Endothelial cell of umbilical vein (primary cell): ENCODE results near the gene GALNT10. TPM values are rescaled to one million over a fixed set of nuclear protein-coding genes. Genes with fewer than 3 reads are reported as not detected.

Experiments used
- BruUV-seq: library from RNA; stranded (reverse); fragments of 400-500 nt; replicated peaks from 2 replicates; lab custom pipeline; 2021; lab: Mats Ljungman, UMichigan
- CTCF ChIA-PET: fragments of 300-600, 350-600 bp; sonication (Branson Sonifier 250); formaldehyde crosslinking; loops from one replicate; lab custom pipeline; 2021; ENCODE audit warnings: antibody characterized with exemption, inconsistent platforms; lab: Charles Lee
- POLR2A ChIA-PET: fragments of 300-600, 350-600 bp; sonication (Branson Sonifier 250); formaldehyde crosslinking; loops from one replicate; lab custom pipeline; 2021; ENCODE audit warnings: antibody characterized with exemption, inconsistent platforms; lab: Charles Lee
- DNase-seq: peaks from one replicate; pipeline ENCODE4 v3.0.0-alpha.2; 2011; ENCODE audit warnings: low read depth, low spot score
- FAIRE-seq: peaks from 2 replicates; lab custom pipeline; 2011; peaks lifted over from hg19 to GRCh38; lab: Jason Lieb, UNC
- H2AFZ ChIP-seq: 2 replicates; pipeline ENCODE4 v1.6.0; 2012; ENCODE audit warnings: low read depth, low read length, control low read depth, inconsistent platforms
- H3K27ac ChIP-seq: 2 replicates; pipeline ENCODE4 v1.5.1; 2011; ENCODE audit warnings: low read depth, mild to moderate bottlenecking, control low read depth, low read length, moderate library complexity; ENCODE audit not compliant: insufficient read depth
- H3K27me3 ChIP-seq, 2 experiments: 2 replicates each; pipeline versions ENCODE4 v1.6.0 to v1.6.1; 2011; ENCODE audit warnings: low read length in 2 of 2, mixed read lengths in 1 of 2; ENCODE audit not compliant: control insufficient read depth in 2 of 2, insufficient read depth in 2 of 2
- H3K36me3 ChIP-seq, 2 experiments: 2 replicates in 1 of 2; 3 replicates in 1 of 2; pipeline ENCODE4 v1.5.1; 2011; ENCODE audit warnings: low read length in 2 of 2, mild to moderate bottlenecking in 1 of 2, moderate library complexity in 1 of 2; ENCODE audit not compliant: control insufficient read depth in 2 of 2, insufficient read depth in 2 of 2; ENCODE audit errors: extremely low read depth in 1 of 2
- H3K4me1 ChIP-seq: 3 replicates; pipeline ENCODE4 v1.5.1; 2011; ENCODE audit warnings: mild to moderate bottlenecking, low read length; ENCODE audit not compliant: control insufficient read depth, insufficient read depth; ENCODE audit errors: extremely low read depth
- H3K4me2 ChIP-seq: 2 replicates; pipeline ENCODE4 v1.6.1; 2011; ENCODE audit warnings: low read length, control low read depth, mixed read lengths; ENCODE audit not compliant: insufficient read depth
- H3K4me3 ChIP-seq, 3 experiments: fragments of 200-600 bp in 1 of 3; sonication (generic), shearing (Covaris generic) in 1 of 3; replicated peaks in 1 of 3; 2 replicates each; pipeline ENCODE4 v1.5.1; 2011 to 2016; ENCODE audit warnings: control low read depth in 3 of 3, low read length in 3 of 3, mild to moderate bottlenecking in 2 of 3, inconsistent platforms in 1 of 3, low read depth in 1 of 3, moderate library complexity in 1 of 3; ENCODE audit not compliant: insufficient read depth in 1 of 3
- H3K79me2 ChIP-seq: 2 replicates; pipeline ENCODE4 v1.6.0; 2012; ENCODE audit warnings: low read length, inconsistent platforms; ENCODE audit not compliant: control insufficient read depth, insufficient read depth
- H3K9ac ChIP-seq: replicated peaks from 2 replicates; pipeline ENCODE3; 2011; ENCODE audit warnings: low read length, control low read depth; ENCODE audit not compliant: insufficient read depth; ENCODE audit errors: extremely low read depth
- H3K9me1 ChIP-seq: replicated peaks from 3 replicates; pipeline ENCODE4 v1.6.0; 2011; ENCODE audit warnings: mild to moderate bottlenecking, low read length; ENCODE audit not compliant: control insufficient read depth, insufficient read depth; ENCODE audit errors: extremely low read depth
- H3K9me3 ChIP-seq: replicated peaks from 2 replicates; pipeline ENCODE4 v1.5.1; 2012; ENCODE audit warnings: low read length, inconsistent platforms; ENCODE audit not compliant: control insufficient read depth, insufficient read depth
- H4K20me1 ChIP-seq: replicated peaks from 2 replicates; pipeline ENCODE3; 2011; ENCODE audit warnings: mild to moderate bottlenecking, low read length; ENCODE audit not compliant: control insufficient read depth, insufficient read depth; ENCODE audit errors: extremely low read depth
- EZH2 ChIP-seq: IDR thresholded peaks from 2 replicates; pipeline ENCODE4 v1.6.1; 2012; ENCODE audit warnings: borderline replicate concordance, low read depth, mild to moderate bottlenecking, moderate library complexity, low read length, inconsistent platforms; ENCODE audit not compliant: severe bottlenecking
- FOS ChIP-seq: IDR thresholded peaks from 2 replicates; pipeline ENCODE4 v1.6.1; 2011; ENCODE audit warnings: mild to moderate bottlenecking, low read length, moderate library complexity, borderline replicate concordance; ENCODE audit not compliant: insufficient read depth
- GATA2 ChIP-seq: IDR thresholded peaks from 2 replicates; pipeline ENCODE4 v1.7.0; 2011; ENCODE audit warnings: low read depth, mild to moderate bottlenecking, moderate library complexity, mixed read lengths, low read length; ENCODE audit not compliant: insufficient read length, insufficient read depth
- MYC ChIP-seq: IDR thresholded peaks from one replicate; pipeline ENCODE4 v1.6.1; 2011; ENCODE audit warnings: mild to moderate bottlenecking, low read depth, low read length
- POLR2A ChIP-seq: IDR thresholded peaks from 2 replicates; pipeline ENCODE4 v1.6.1; 2012; ENCODE audit warnings: low read depth, mild to moderate bottlenecking, control low read depth, low read length
- POLR2AphosphoS5 ChIP-seq: IDR thresholded peaks from 2 replicates; pipeline ENCODE4 v1.6.1; 2012; ENCODE audit warnings: low read depth, mild to moderate bottlenecking, control low read depth, low read length, moderate library complexity; ENCODE audit not compliant: insufficient read depth
- dilution Hi-C: fragments of 300-500 bp; cut with MboI; formaldehyde crosslinking; loops from one replicate; pipeline ENCODE4 v1.15.0; 2019; ENCODE audit warnings: low sequenced_read_pairs; ENCODE audit not compliant: extremely low pct_ligation_motif_present
- intact Hi-C: fragments of 100-400 bp; cut with micrococcal nuclease; formaldehyde crosslinking; loops from one replicate; pipeline ENCODE4 v1.10.0; 2022
- polyA plus RNA-seq, 4 experiments: library from polyadenylated mRNA; depleted of rRNA in 3 of 4; stranded (reverse) in 3 of 4; unstranded in 1 of 4; fragments of >200 nt; gene quantifications; 2 replicates each; pipeline versions ENCODE4 v1.2.1 to v1.2.3, GENCODE V29; 2011 to 2012; ENCODE audit warnings: missing spikeins in 1 of 4
- total RNA-seq: library from RNA; stranded (reverse); gene quantifications from 2 replicates; pipeline ENCODE4 v1.2.3, GENCODE V29; 2021
- TF ChIP-seq, protein P1 (sequence below), 2 donors: IDR thresholded peaks; 1 replicate in 1 of 2; 2 replicates in 1 of 2; pipeline ENCODE4 v1.5.1; 2011; ENCODE audit warnings: low read length in 2 of 2, mild to moderate bottlenecking in 2 of 2, moderate library complexity in 2 of 2, control low read depth in 1 of 2, inconsistent platforms in 1 of 2, low read depth in 1 of 2; ENCODE audit not compliant: insufficient read depth in 1 of 2; ENCODE audit errors: extremely low read depth in 1 of 2
- TF ChIP-seq, protein P2 (sequence below): IDR thresholded peaks from 2 replicates; pipeline ENCODE4 v1.6.1; 2011; ENCODE audit not compliant: insufficient read depth, insufficient read length

GALNT10 gene
- total and polyA plus RNA-seq, 2 donors (not counting 3 experiments of a cell fraction or from before 2014, with no cell fraction given) = 70.2 to 77.6 TPM

DNA sequence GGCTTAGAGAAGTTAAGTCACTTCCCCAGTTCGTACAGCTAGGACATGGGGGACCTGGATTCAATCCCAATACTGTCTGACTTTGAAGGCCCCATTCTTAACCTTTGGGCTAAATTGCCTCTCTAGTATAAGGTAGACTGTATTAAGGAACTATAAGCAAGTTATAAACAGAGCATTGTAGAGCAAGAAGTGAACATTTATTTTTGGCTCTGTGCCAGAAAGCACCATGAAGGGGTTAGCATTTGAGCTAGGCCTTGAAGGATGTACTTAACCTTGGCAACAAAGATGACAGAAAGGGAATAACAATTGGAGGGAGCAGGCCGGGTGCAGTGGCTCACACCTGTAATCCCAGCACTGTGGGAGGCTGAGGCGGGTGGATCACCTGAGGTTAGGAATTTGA is 32.8 kb downstream of the GALNT10 start:
- Histone ChIP-seq H3K9ac (no peak overlapping the region), H3K9me3 (no peaks in the 10 kb centered on the region), H3K9me1 (no peaks in the 10 kb centered on the region), H3K4me2 (no peak overlapping the region), H3K4me3 (no peak overlapping the region), H3K27me3 (no peaks in the 10 kb centered on the region), H3K4me1 (peaks cover 23% of the 10 kb centered on the region), H3K27ac (no peak overlapping the region), H2AFZ (no peak overlapping the region), H3K79me2 (peaks cover 10% of the 10 kb centered on the region), H4K20me1 (no peaks in the 10 kb centered on the region), H3K36me3 (no peaks in the 10 kb centered on the region)
- DNase-seq (no peak), FAIRE-seq (no peak)
- intact Hi-C loops (no loop called here), dilution Hi-C loops (no loop called here)
- TF ChIP-seq EZH2 = no peak
- TF ChIP-seq POLR2A = no peak
- TF ChIP-seq MYC = no peak
- TF ChIP-seq, protein P1, sequence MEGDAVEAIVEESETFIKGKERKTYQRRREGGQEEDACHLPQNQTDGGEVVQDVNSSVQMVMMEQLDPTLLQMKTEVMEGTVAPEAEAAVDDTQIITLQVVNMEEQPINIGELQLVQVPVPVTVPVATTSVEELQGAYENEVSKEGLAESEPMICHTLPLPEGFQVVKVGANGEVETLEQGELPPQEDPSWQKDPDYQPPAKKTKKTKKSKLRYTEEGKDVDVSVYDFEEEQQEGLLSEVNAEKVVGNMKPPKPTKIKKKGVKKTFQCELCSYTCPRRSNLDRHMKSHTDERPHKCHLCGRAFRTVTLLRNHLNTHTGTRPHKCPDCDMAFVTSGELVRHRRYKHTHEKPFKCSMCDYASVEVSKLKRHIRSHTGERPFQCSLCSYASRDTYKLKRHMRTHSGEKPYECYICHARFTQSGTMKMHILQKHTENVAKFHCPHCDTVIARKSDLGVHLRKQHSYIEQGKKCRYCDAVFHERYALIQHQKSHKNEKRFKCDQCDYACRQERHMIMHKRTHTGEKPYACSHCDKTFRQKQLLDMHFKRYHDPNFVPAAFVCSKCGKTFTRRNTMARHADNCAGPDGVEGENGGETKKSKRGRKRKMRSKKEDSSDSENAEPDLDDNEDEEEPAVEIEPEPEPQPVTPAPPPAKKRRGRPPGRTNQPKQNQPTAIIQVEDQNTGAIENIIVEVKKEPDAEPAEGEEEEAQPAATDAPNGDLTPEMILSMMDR (IDR thresholded peaks at IDR 0.05; ENCODE audit: extremely low read depth in 1 of 2, insufficient read depth in 1 of 2, low read depth in 1 of 2, low read length in 2 of 2) = no peak
- TF ChIP-seq FOS = no peak
- TF ChIP-seq, protein P2, sequence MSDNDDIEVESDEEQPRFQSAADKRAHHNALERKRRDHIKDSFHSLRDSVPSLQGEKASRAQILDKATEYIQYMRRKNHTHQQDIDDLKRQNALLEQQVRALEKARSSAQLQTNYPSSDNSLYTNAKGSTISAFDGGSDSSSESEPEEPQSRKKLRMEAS = no peak
- TF ChIP-seq GATA2 = no peak
- TF ChIP-seq POLR2AphosphoS5 = no peak
- ChIA-PET POLR2A (no interaction called here), CTCF (no interaction called here)
- BruUV-seq = no TSS peak
